Superior temporal gyrus (tissue), 1 donor: Measurements from ENCODE around the gene KMT2E.
"Not testable (repeated sequence)": the region's sequence is repeated elsewhere in the genome, so short reads cannot be mapped to it uniquely, and the experiment has no call there.

Source experiments
- DNase-seq: peaks from one replicate; pipeline ENCODE4 v3.0.0-alpha.2; 2016; ENCODE audit errors: extremely low spot score

Gene KMT2E

GRCh38 chr7:105026750-105027149, 12.7 kb downstream of the KMT2E start:
- DNase-seq: no peak

GRCh38 chr7:105027176-105027853, 13.3 kb downstream of the KMT2E start:
- DNase-seq: no peak

- no peak for DNase-seq
Measured at GRCh38 chr7:105028004-105028403, 14.0 kb downstream of the KMT2E start.

GRCh38 chr7:105028941-105029340, 14.9 kb downstream of the KMT2E start:
- DNase-seq: not testable (repeated sequence)

GRCh38 chr7:105030447-105030846, 16.4 kb downstream of the KMT2E start:
- DNase-seq: no peak

GRCh38 chr7:105032553-105033214, 18.7 kb downstream of the KMT2E start:
- no peak for DNase-seq

GRCh38 chr7:105035349-105035748, 21.3 kb downstream of the KMT2E start:
- no peak for DNase-seq

- no peak for DNase-seq
Measured at GRCh38 chr7:105036217-105037168, 22.5 kb downstream of the KMT2E start.

GRCh38 chr7:105037319-105037718, 23.3 kb downstream of the KMT2E start:
- no peak for DNase-seq

- DNase-seq: no peak
Measured at GRCh38 chr7:105044449-105045070, 30.6 kb downstream of the KMT2E start.

GRCh38 chr7:105046414-105046813, 32.4 kb downstream of the KMT2E start:
- DNase-seq: no peak

- DNase-seq: no peak
Measured at GRCh38 chr7:105047932-105048331, 33.9 kb downstream of the KMT2E start.

- no peak for DNase-seq
Measured at GRCh38 chr7:105050493-105050892, 36.5 kb downstream of the KMT2E start.

GRCh38 chr7:105050899-105051298, 36.9 kb downstream of the KMT2E start:
- not testable (repeated sequence) for DNase-seq

GRCh38 chr7:105055084-105055483, 41.1 kb downstream of the KMT2E start:
- DNase-seq: no peak

GRCh38 chr7:105055621-105056020, 41.6 kb downstream of the KMT2E start:
- no peak for DNase-seq

- no peak for DNase-seq
Measured at GRCh38 chr7:105057472-105057871, 43.5 kb downstream of the KMT2E start.

- DNase-seq: no peak
Measured at GRCh38 chr7:105060437-105060836, 46.4 kb downstream of the KMT2E start.

- no peak for DNase-seq
Measured at GRCh38 chr7:105060923-105061322, 46.9 kb downstream of the KMT2E start.

GRCh38 chr7:105065104-105065503, 51.1 kb downstream of the KMT2E start:
- DNase-seq: no peak

GRCh38 chr7:105067691-105068090, 53.7 kb downstream of the KMT2E start:
- DNase-seq: no peak

- no peak for DNase-seq
Measured at GRCh38 chr7:105068886-105069285, 54.9 kb downstream of the KMT2E start.
